Endothelial cell of umbilical vein (primary cell): ENCODE data around the gene ACSS1. TPM values are rescaled to one million over a fixed set of nuclear protein-coding genes. Genes with fewer than 3 reads are reported as not detected.

Experiments
- BruUV-seq: library from RNA; stranded (reverse); fragments of 400-500 nt; replicated peaks from 2 replicates; lab custom pipeline; 2021; lab: Mats Ljungman, UMichigan
- CTCF ChIA-PET: fragments of 300-600, 350-600 bp; sonication (Branson Sonifier 250); formaldehyde crosslinking; loops from one replicate; lab custom pipeline; 2021; ENCODE audit warnings: antibody characterized with exemption, inconsistent platforms; lab: Charles Lee
- POLR2A ChIA-PET: fragments of 300-600, 350-600 bp; sonication (Branson Sonifier 250); formaldehyde crosslinking; loops from one replicate; lab custom pipeline; 2021; ENCODE audit warnings: antibody characterized with exemption, inconsistent platforms; lab: Charles Lee
- DNase-seq: peaks from one replicate; pipeline ENCODE4 v3.0.0-alpha.2; 2011; ENCODE audit warnings: low read depth, low spot score
- FAIRE-seq: peaks from 2 replicates; lab custom pipeline; 2011; peaks lifted over from hg19 to GRCh38; lab: Jason Lieb, UNC
- H2AFZ ChIP-seq: 2 replicates; pipeline ENCODE4 v1.6.0; 2012; ENCODE audit warnings: low read depth, low read length, control low read depth, inconsistent platforms
- H3K27ac ChIP-seq: 2 replicates; pipeline ENCODE4 v1.5.1; 2011; ENCODE audit warnings: low read depth, mild to moderate bottlenecking, control low read depth, low read length, moderate library complexity; ENCODE audit not compliant: insufficient read depth
- H3K27me3 ChIP-seq, 2 experiments: 2 replicates each; pipeline versions ENCODE4 v1.6.0 to v1.6.1; 2011; ENCODE audit warnings: low read length in 2 of 2, mixed read lengths in 1 of 2; ENCODE audit not compliant: control insufficient read depth in 2 of 2, insufficient read depth in 2 of 2
- H3K36me3 ChIP-seq, 2 experiments: 2 replicates in 1 of 2; 3 replicates in 1 of 2; pipeline ENCODE4 v1.5.1; 2011; ENCODE audit warnings: low read length in 2 of 2, mild to moderate bottlenecking in 1 of 2, moderate library complexity in 1 of 2; ENCODE audit not compliant: control insufficient read depth in 2 of 2, insufficient read depth in 2 of 2; ENCODE audit errors: extremely low read depth in 1 of 2
- H3K4me1 ChIP-seq: 3 replicates; pipeline ENCODE4 v1.5.1; 2011; ENCODE audit warnings: mild to moderate bottlenecking, low read length; ENCODE audit not compliant: control insufficient read depth, insufficient read depth; ENCODE audit errors: extremely low read depth
- H3K4me2 ChIP-seq: 2 replicates; pipeline ENCODE4 v1.6.1; 2011; ENCODE audit warnings: low read length, control low read depth, mixed read lengths; ENCODE audit not compliant: insufficient read depth
- H3K4me3 ChIP-seq, 3 experiments: fragments of 200-600 bp in 1 of 3; sonication (generic), shearing (Covaris generic) in 1 of 3; replicated peaks in 1 of 3; 2 replicates each; pipeline ENCODE4 v1.5.1; 2011 to 2016; ENCODE audit warnings: control low read depth in 3 of 3, low read length in 3 of 3, mild to moderate bottlenecking in 2 of 3, inconsistent platforms in 1 of 3, low read depth in 1 of 3, moderate library complexity in 1 of 3; ENCODE audit not compliant: insufficient read depth in 1 of 3
- H3K79me2 ChIP-seq: 2 replicates; pipeline ENCODE4 v1.6.0; 2012; ENCODE audit warnings: low read length, inconsistent platforms; ENCODE audit not compliant: control insufficient read depth, insufficient read depth
- H3K9ac ChIP-seq: replicated peaks from 2 replicates; pipeline ENCODE3; 2011; ENCODE audit warnings: low read length, control low read depth; ENCODE audit not compliant: insufficient read depth; ENCODE audit errors: extremely low read depth
- H3K9me1 ChIP-seq: replicated peaks from 3 replicates; pipeline ENCODE4 v1.6.0; 2011; ENCODE audit warnings: mild to moderate bottlenecking, low read length; ENCODE audit not compliant: control insufficient read depth, insufficient read depth; ENCODE audit errors: extremely low read depth
- H3K9me3 ChIP-seq: replicated peaks from 2 replicates; pipeline ENCODE4 v1.5.1; 2012; ENCODE audit warnings: low read length, inconsistent platforms; ENCODE audit not compliant: control insufficient read depth, insufficient read depth
- H4K20me1 ChIP-seq: replicated peaks from 2 replicates; pipeline ENCODE3; 2011; ENCODE audit warnings: mild to moderate bottlenecking, low read length; ENCODE audit not compliant: control insufficient read depth, insufficient read depth; ENCODE audit errors: extremely low read depth
- CTCF ChIP-seq, 2 donors: IDR thresholded peaks; 1 replicate in 1 of 2; 2 replicates in 1 of 2; pipeline ENCODE4 v1.5.1; 2011; ENCODE audit warnings: low read length in 2 of 2, mild to moderate bottlenecking in 2 of 2, moderate library complexity in 2 of 2, control low read depth in 1 of 2, inconsistent platforms in 1 of 2, low read depth in 1 of 2; ENCODE audit not compliant: insufficient read depth in 1 of 2; ENCODE audit errors: extremely low read depth in 1 of 2
- EZH2 ChIP-seq: IDR thresholded peaks from 2 replicates; pipeline ENCODE4 v1.6.1; 2012; ENCODE audit warnings: borderline replicate concordance, low read depth, mild to moderate bottlenecking, moderate library complexity, low read length, inconsistent platforms; ENCODE audit not compliant: severe bottlenecking
- FOS ChIP-seq: IDR thresholded peaks from 2 replicates; pipeline ENCODE4 v1.6.1; 2011; ENCODE audit warnings: mild to moderate bottlenecking, low read length, moderate library complexity, borderline replicate concordance; ENCODE audit not compliant: insufficient read depth
- GATA2 ChIP-seq: IDR thresholded peaks from 2 replicates; pipeline ENCODE4 v1.7.0; 2011; ENCODE audit warnings: low read depth, mild to moderate bottlenecking, moderate library complexity, mixed read lengths, low read length; ENCODE audit not compliant: insufficient read length, insufficient read depth
- JUN ChIP-seq: IDR thresholded peaks from 2 replicates; pipeline ENCODE4 v1.6.1; 2011; ENCODE audit warnings: borderline replicate concordance, low read depth; ENCODE audit not compliant: insufficient read length, insufficient read depth
- MAX ChIP-seq: IDR thresholded peaks from 2 replicates; pipeline ENCODE4 v1.6.1; 2011; ENCODE audit not compliant: insufficient read depth, insufficient read length
- MYC ChIP-seq: IDR thresholded peaks from one replicate; pipeline ENCODE4 v1.6.1; 2011; ENCODE audit warnings: mild to moderate bottlenecking, low read depth, low read length
- POLR2A ChIP-seq: IDR thresholded peaks from 2 replicates; pipeline ENCODE4 v1.6.1; 2012; ENCODE audit warnings: low read depth, mild to moderate bottlenecking, control low read depth, low read length
- POLR2AphosphoS5 ChIP-seq: IDR thresholded peaks from 2 replicates; pipeline ENCODE4 v1.6.1; 2012; ENCODE audit warnings: low read depth, mild to moderate bottlenecking, control low read depth, low read length, moderate library complexity; ENCODE audit not compliant: insufficient read depth
- dilution Hi-C: fragments of 300-500 bp; cut with MboI; formaldehyde crosslinking; loops from one replicate; pipeline ENCODE4 v1.15.0; 2019; ENCODE audit warnings: low sequenced_read_pairs; ENCODE audit not compliant: extremely low pct_ligation_motif_present
- intact Hi-C: fragments of 100-400 bp; cut with micrococcal nuclease; formaldehyde crosslinking; loops from one replicate; pipeline ENCODE4 v1.10.0; 2022
- polyA plus RNA-seq, 4 experiments: library from polyadenylated mRNA; depleted of rRNA in 3 of 4; stranded (reverse) in 3 of 4; unstranded in 1 of 4; fragments of >200 nt; gene quantifications; 2 replicates each; pipeline versions ENCODE4 v1.2.1 to v1.2.3, GENCODE V29; 2011 to 2012; ENCODE audit warnings: missing spikeins in 1 of 4
- total RNA-seq: library from RNA; stranded (reverse); gene quantifications from 2 replicates; pipeline ENCODE4 v1.2.3, GENCODE V29; 2021

Gene ACSS1
- total and polyA plus RNA-seq, 2 donors (not counting 3 experiments of a cell fraction or from before 2014, with no cell fraction given): 6.2 to 17.9 TPM

GRCh38 chr20:25020901-25021301 lies 37.0 kb downstream of the ACSS1 start:
- ChIA-PET POLR2A (no interaction called here), CTCF (no interaction called here)
- Histone ChIP-seq H3K4me3 (no peak overlapping the region), H3K36me3 (no peaks in the 10 kb centered on the region), H3K79me2 (no peaks in the 10 kb centered on the region), H3K9ac (no peak overlapping the region), H3K4me2 (no peak overlapping the region), H2AFZ (no peak overlapping the region), H3K9me1 (no peaks in the 10 kb centered on the region), H3K27me3 (no peaks in the 10 kb centered on the region), H3K9me3 (no peaks in the 10 kb centered on the region), H3K4me1 (no peaks in the 10 kb centered on the region), H3K27ac (no peak overlapping the region), H4K20me1 (no peaks in the 10 kb centered on the region)
- no peak for DNase-seq
- FAIRE-seq: no peak
- no TSS peak for BruUV-seq
- no peak for TF ChIP-seq EZH2
- no peak for TF ChIP-seq CTCF (IDR thresholded peaks at IDR 0.05; ENCODE audit: extremely low read depth in 1 of 2, insufficient read depth in 1 of 2, low read depth in 1 of 2, low read length in 2 of 2)
- TF ChIP-seq MYC: no peak
- no peak for TF ChIP-seq MAX
- no peak for TF ChIP-seq JUN
- no peak for TF ChIP-seq GATA2
- no peak for TF ChIP-seq FOS
- TF ChIP-seq POLR2A: no peak
- no peak for TF ChIP-seq POLR2AphosphoS5
- intact Hi-C loops: no loop called here
- dilution Hi-C loops: no loop called here
